ENCODE results near the gene SAAL1.

The SAAL1 gene

GRCh38 chr11:18064450-18065054, 41.3 kb downstream of the SAAL1 start:
- Mint-ChIP-seq H3K27me3 (no peaks in the 10 kb centered on the region), H3K27ac (no peak overlapping the region), H3K4me3 (no peak overlapping the region), H3K36me3 (ENCODE audit: low read depth) (no peaks in the 10 kb centered on the region), H3K4me1 (no peaks in the 10 kb centered on the region), H3K9me3 (no peaks in the 10 kb centered on the region)
- no peak for ATAC-seq
- DNase-seq, result no peak

DNA sequence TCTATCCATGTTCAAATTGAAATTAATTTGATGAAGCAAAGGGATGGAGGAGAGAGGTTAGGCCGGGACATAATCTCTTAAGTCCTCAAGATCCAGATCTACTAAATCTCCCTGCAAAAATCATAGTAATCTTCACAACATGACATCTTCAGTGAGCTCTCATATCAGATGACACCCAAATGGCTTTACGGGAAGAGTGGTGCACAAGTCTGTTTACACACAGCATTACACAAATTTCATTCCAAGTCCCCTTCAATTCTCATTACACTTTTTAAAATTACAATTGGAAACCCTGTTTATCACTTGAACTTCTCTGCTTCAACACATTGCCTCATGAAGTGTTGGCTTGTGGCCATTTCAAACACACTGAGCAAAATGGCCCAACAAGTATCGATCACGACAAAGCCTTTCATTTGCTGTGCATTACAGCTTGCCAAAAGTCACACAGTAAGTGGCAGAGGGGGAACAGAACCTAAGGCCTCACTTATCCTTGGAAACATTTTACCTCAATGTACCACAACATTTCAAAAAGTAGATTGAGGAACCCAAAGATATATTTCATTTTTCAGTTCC, 41.9 kb downstream of the SAAL1 start:
- Mint-ChIP-seq H3K27ac (no peak overlapping the region), H3K36me3 (ENCODE audit: low read depth) (no peaks in the 10 kb centered on the region), H3K9me3 (no peaks in the 10 kb centered on the region), H3K27me3 (no peaks in the 10 kb centered on the region), H3K4me1 (no peaks in the 10 kb centered on the region), H3K4me3 (no peak overlapping the region)
- no peak for DNase-seq
- ATAC-seq, result no peak

DNA sequence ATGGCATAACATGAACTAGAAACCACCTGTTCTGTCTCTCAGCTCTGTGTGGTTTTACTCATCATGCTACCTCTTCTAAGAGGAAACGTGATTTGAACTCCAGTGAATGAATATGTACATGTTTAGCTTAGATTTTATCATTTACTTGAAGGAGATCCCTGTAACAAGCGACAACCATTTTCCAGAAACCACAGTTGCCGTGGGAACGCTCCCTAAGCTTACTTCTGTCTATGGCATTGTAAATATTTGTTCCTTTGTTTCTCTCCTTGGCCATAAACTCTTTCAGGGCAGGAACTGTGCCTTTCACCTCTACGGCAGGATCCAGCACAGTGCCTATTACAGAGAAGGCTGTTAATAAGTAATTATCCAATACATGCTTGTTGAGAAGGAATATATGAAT, 42.8 kb downstream of the SAAL1 start:
- Mint-ChIP-seq H3K27ac (no peak overlapping the region), H3K4me1 (no peaks in the 10 kb centered on the region), H3K4me3 (no peak overlapping the region), H3K27me3 (no peaks in the 10 kb centered on the region), H3K9me3 (no peaks in the 10 kb centered on the region), H3K36me3 (ENCODE audit: low read depth) (no peaks in the 10 kb centered on the region)
- ATAC-seq, result no peak
- DNase-seq, result no peak

- Mint-ChIP-seq H3K4me3 (no peak overlapping the region), H3K27ac (no peak overlapping the region), H3K27me3 (no peaks in the 10 kb centered on the region), H3K9me3 (no peaks in the 10 kb centered on the region), H3K4me1 (peaks cover 2% of the 10 kb centered on the region), H3K36me3 (ENCODE audit: low read depth) (no peaks in the 10 kb centered on the region)
- no peak for ATAC-seq
- no peak for DNase-seq
Measured at GRCh38 chr11:18061351-18061750, 44.5 kb downstream of the SAAL1 start.

GRCh38 chr11:18056561-18057181, 49.2 kb downstream of the SAAL1 start:
- Mint-ChIP-seq H3K27ac (no peak overlapping the region), H3K27me3 (no peaks in the 10 kb centered on the region), H3K9me3 (no peaks in the 10 kb centered on the region), H3K36me3 (ENCODE audit: low read depth) (no peaks in the 10 kb centered on the region), H3K4me3 (no peak overlapping the region), H3K4me1 (peaks cover 2% of the 10 kb centered on the region)
- ATAC-seq (peak; percentile 28), DNase-seq (no peak)

- DNase-seq, result no peak
- Mint-ChIP-seq H3K27ac (no peak overlapping the region), H3K9me3 (no peaks in the 10 kb centered on the region), H3K4me3 (no peak overlapping the region), H3K27me3 (no peaks in the 10 kb centered on the region), H3K4me1 (peaks cover 2% of the 10 kb centered on the region), H3K36me3 (ENCODE audit: low read depth) (no peaks in the 10 kb centered on the region)
- ATAC-seq, result no peak
Measured at GRCh38 chr11:18054511-18055103, 51.3 kb downstream of the SAAL1 start.

- H3K27ac Mint-ChIP-seq, result no peak overlapping the region
- no peak overlapping the region for H3K4me3 Mint-ChIP-seq
- ATAC-seq (no peak), DNase-seq (no peak)
- H3K9me3 Mint-ChIP-seq, result peaks cover 11% of the 10 kb centered on the region
- H3K4me1 Mint-ChIP-seq, result no peaks in the 10 kb centered on the region
- H3K27me3 Mint-ChIP-seq, result peaks cover 15% of the 10 kb centered on the region
- H3K36me3 Mint-ChIP-seq (ENCODE audit: low read depth), result no peaks in the 10 kb centered on the region
Measured at GRCh38 chr11:18050848-18051247, 55.0 kb downstream of the SAAL1 start.

DNA sequence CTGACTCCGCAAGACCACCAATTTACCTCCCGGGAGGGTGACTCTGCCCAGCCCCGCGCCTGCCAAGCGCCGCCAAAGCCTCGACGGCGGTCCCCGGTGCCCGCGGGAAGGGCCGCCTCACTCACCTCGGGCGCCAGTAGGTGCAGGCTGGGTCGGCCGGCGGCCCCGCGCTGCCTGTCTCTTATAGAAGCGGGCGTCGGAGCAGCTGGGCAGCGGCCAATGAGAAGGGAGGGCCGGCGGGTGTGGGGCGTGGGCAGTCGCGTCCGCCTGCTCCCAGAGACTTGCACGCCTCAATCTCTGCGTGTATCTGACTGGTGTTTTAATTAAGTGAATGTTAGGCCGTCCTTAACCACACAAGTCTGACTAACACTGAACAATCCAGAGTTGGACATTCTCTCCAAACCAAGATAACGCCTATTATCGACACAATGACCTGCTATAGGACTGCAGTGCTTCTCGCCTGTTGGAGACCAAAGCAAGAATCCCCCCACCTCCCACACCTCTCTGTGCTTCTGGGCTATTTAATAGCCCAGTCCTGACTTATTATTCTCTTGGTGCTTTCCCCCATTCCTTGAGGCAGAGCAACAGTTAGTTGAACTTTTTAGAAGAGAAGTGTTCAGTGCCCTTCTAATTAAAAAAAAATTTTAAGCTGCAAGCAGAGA, 59.6 kb downstream of the SAAL1 start, which contains the start of gene TPH1:
Gene TPH1 (minus strand): TSS at position 154 of the 662 bp plus-strand sequence. CDS start 5,507 bp downstream, outside the sequence.
- no peaks in the 10 kb centered on the region for H3K4me1 Mint-ChIP-seq
- no peaks in the 10 kb centered on the region for H3K36me3 Mint-ChIP-seq (ENCODE audit: low read depth)
- ATAC-seq (no peak), DNase-seq (no peak)
- peaks cover 35% of the 10 kb centered on the region for H3K27me3 Mint-ChIP-seq
- H3K9me3 Mint-ChIP-seq, result peaks cover 11% of the 10 kb centered on the region
- no peak within 1 kb of the TSS for H3K4me3 Mint-ChIP-seq
- no peak within 1 kb of the TSS for H3K27ac Mint-ChIP-seq

DNA sequence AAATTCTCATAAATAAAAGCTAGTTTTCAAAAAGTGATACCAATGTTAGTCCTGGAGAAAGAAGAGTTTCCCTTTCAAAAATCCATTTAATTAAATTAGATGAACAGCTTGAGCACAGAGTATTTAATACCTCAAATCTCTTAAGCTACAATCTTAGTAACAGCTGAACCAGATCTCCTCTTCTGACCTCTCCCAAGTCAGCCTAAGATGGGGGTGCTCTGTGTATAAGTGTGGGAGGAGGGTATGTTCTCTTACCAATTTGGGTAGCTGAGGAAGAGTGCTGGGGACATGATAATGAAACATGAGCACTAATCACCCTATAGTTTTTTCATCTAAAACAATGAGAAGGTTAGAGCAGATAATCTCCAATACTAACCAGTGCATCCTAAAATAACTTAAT, 69.4 kb downstream of the SAAL1 start:
- H3K9me3 Mint-ChIP-seq, result no peaks in the 10 kb centered on the region
- H3K27ac Mint-ChIP-seq, result no peak overlapping the region
- no peaks in the 10 kb centered on the region for H3K27me3 Mint-ChIP-seq
- H3K4me3 Mint-ChIP-seq, result no peak overlapping the region
- DNase-seq (no peak), ATAC-seq (no peak)
- H3K4me1 Mint-ChIP-seq, result no peaks in the 10 kb centered on the region
- H3K36me3 Mint-ChIP-seq (ENCODE audit: low read depth), result no peaks in the 10 kb centered on the region

Measured in activated naive CD8-positive, alpha-beta T cell treated with anti-CD3 and anti-CD28 coated beads, Interleukin-2, amount 50 U/mL, for 24 hours (primary cell).